T1000 (cell line): Measurements from ENCODE around the gene RREB1.

ENCODE experiments used
- DNase-seq: peaks from one replicate; lab custom pipeline; 2025; ENCODE audit warnings: mixed read lengths; lab: John Stamatoyannopoulos, UW

RREB1 gene, protein sequence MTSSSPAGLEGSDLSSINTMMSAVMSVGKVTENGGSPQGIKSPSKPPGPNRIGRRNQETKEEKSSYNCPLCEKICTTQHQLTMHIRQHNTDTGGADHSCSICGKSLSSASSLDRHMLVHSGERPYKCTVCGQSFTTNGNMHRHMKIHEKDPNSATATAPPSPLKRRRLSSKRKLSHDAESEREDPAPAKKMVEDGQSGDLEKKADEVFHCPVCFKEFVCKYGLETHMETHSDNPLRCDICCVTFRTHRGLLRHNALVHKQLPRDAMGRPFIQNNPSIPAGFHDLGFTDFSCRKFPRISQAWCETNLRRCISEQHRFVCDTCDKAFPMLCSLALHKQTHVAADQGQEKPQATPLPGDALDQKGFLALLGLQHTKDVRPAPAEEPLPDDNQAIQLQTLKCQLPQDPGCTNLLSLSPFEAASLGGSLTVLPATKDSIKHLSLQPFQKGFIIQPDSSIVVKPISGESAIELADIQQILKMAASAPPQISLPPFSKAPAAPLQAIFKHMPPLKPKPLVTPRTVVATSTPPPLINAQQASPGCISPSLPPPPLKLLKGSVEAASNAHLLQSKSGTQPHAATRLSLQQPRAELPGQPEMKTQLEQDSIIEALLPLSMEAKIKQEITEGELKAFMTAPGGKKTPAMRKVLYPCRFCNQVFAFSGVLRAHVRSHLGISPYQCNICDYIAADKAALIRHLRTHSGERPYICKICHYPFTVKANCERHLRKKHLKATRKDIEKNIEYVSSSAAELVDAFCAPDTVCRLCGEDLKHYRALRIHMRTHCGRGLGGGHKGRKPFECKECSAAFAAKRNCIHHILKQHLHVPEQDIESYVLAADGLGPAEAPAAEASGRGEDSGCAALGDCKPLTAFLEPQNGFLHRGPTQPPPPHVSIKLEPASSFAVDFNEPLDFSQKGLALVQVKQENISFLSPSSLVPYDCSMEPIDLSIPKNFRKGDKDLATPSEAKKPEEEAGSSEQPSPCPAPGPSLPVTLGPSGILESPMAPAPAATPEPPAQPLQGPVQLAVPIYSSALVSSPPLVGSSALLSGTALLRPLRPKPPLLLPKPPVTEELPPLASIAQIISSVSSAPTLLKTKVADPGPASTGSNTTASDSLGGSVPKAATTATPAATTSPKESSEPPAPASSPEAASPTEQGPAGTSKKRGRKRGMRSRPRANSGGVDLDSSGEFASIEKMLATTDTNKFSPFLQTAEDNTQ (N-terminal part only)

DNA sequence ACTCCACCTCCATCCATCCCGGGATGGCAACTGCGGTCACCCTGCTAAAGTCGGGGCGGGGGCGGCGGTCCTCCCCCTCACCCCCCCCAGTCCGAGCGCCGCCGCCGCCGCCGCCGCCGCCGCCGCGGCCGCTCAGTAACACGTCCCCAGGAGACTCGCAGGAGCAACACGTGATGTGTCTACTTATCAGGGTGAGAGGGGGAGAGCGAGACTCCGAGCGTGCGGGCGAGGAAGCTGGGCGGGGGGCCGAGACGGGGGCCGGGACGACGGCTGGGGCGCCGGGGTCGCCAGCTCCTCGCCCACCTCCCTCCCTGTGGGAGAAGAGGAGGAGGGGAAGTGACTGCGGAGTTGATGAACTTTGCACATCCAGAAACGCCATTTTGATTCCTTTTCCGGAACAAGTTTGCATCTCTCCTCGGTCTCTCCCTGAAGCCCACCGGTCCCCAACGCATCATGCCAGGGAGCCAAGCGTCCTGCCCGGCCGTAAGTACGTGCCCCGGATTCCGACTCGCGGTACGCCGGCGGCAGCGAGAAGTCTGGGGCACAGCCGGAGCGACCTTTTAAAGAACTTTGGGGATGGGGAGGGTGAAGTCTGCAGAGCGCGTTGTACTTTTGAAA is at the start of gene RREB1:
Gene RREB1 (plus strand): TSS at position 384 of the 618 bp plus-strand sequence. CDS start 73,951 bp downstream, outside the sequence.
- no peak for DNase-seq

DNA sequence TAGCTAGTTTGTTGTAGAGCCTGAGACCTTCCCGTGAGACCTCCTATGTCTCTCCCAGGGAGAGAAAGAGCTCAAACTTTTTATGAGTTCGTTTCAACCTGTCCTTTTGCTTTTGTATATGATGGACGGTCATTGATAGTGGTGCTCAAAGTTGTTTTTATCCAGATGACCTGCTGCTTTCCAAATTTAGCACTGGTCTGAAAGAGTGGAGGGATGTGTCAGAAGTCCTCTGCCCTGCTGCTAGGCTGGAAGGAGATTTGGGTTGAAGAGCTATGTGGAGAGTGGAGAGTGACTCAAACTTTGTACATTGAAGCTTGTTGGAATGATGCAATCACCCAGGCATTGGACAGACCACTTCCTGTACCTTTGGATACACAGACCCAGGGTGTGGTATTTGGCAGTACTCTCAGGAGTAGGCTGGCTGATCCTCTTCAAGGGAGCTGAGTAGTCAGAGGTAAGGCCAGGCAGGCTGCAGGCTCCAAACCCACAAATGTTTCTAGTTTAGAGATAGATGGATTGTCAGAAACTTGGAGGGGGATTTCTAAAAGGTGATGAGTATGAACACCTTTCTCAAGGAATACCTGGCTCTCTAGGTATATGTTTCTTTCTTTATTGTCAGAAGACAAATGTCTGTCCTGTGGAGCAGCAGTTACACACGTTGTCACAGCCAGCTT is 49.4 kb upstream of the RREB1 start:
- DNase-seq = peak; percentile 17

DNA sequence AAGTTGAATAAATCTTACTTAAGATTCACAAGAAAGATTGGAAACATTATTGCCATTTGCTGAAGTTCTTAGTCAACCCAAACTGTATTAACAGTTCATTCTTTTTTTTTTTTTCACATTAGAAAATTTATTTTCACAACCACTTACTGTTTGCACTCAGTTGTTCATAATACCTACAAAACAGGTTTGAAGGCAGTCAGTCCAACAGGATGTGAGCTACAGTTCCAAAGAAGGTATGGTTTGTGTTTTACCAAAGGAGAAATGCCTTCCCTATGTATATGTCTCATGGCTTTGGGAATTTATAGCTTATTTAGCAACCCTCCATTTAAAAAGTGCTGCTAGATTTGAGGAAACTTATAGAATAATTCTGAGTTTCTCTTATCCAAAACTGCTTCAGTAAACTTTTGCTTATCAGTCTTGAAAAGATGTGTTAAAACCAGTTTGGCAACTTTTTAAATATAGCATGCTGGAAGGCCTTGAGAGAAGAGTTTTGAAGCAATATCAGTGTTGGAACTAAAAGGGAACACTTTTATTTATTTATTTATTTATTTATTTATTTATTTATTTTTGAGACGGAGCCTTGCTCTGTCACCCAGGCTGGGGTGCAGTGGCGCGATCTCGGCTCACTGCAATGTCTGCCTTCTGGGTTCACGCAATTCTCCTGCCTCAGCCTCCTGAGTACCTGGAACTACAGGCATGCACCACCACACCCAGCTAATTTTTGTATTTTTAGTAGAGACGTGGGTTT is 46.8 kb upstream of the RREB1 start:
- no peak for DNase-seq

DNA sequence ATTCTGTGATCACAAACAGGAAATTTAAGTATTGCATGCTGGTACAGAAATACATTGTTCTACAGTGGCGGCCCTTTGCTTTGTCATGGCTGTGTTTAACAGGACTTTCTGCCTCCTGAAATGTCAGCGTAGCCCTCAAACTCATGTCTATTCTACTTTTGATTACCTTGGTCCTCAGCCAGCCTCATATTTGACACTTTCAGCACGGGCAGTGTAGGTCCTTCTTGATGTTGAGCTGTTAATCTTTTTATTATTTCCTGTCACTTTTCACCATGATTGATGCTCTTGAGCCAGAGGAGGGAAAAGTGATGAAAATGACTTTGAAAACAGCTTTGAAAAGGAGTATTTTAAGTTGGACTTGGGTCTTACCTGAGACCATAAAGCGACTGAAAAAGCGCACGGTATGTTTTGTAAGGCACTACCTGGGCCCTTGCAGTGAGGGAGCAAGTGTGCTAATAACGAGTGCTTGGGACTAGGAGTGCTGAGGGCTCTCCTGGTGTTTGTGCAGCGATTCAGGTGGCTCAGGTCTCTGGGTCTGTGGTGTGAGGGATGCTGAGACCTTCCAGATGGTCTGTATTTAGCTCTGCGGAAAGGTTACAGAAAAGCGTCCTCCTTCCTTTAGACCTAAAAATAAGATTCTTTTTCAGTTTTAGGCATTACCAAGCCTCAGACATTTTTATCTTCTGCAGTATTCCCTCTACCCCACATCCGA is 45.2 kb upstream of the RREB1 start:
- DNase-seq = no peak

DNA sequence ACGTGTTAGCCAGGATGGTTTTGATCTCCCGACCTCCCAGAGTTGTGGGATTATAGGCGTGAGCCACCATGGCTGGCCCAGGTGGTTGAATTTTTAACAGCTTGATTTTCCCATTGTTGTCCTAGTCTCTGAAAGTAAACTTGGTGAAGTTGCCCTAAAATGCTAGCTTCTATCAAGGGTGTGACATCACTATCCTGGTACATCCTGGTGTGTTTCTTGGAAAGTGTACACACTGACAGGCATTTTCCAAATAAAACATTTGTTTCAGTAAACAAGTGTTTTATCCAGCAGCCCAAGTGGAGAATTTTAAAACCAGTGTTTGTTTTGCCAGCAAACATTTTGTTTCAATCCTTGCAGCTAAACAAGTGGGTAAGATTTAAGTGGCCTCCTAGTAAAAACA is 40.5 kb upstream of the RREB1 start:
- no peak for DNase-seq

DNA sequence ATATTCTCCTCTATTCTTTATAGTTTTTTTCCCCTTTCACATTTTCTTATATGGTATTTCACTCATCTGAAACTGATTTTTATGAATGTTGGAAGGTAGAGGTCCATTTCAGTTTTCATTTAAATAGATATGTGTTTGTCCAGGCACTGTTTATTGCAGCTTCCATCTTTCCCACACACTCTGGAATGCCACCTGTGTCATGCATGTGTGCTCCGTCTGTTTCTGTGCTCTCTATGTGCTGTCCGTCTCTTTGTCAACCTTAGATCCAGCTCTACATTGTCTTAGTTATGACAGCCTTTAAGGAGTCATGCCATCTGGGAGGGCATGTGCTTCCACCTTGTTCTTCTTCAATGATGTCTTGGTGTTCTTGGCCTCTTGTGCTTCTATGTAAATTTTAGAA is 36.4 kb upstream of the RREB1 start:
- DNase-seq = no peak

DNA sequence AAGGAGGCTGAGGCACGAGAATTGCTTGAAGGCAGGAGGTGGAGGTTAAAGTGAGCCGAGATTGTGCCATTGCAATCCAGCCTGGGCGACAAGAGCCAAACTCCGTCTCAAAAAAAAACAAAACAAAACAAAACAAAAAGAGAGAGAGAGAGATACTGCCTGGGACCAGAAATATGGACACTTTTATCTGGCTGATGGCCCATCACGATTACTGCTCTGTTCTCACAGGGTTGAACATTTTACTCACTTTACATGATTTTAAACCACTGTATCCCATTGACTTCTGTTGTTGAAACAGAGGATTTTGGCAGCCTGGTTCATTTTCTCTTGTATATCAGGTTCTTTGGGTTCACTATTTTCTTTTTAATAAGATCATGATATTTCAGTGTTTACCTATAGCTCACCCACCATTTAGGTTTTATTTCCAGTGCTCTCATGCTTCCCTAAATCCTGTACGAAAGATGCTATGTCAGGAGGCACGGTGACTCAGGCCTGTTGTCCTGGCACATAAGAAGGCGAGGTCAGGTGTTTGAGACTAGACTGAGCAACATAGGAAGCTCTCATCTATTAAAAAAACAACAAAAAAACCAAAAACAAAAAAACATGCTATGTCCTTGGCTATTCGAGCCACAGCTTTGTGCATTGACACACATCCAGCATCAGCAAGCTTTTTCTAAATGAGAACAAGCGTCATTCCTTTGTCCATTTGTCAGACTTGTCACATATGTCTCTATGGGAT is 34.5 kb upstream of the RREB1 start:
- no peak for DNase-seq

DNA sequence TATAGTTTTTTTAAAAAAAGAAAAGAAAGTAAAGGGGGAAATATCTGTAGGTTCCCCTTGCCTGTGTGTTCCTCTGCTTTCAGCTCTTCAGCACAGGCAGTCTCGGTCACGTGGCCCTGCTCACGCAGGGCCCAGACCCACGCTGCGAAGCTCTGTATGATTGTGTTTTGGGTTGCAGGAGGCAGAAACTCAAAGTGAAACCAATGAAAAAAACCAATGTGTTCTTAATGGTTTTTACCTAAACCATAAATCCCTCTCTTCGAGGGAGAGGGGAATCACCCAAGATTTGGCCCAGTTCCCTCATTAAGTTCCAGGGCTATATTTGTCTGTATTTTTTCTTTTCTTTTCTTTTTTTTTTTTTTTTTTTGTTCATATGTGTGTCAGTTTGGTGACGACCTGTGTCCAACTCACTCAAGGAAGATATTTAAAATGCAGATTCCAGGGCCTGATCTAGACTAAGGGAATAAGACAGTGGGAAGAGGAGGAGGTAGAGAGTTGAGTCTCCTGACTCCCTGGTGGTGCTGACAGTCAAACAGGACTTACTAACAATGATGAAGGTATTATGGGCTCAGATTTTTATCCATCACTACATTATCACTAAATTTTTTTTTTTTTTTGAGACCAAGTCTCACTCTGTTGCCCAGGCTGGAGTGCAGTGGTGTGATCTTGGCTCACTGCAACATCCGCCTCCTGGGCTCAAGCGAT is 33.8 kb upstream of the RREB1 start:
- DNase-seq = no peak

DNA sequence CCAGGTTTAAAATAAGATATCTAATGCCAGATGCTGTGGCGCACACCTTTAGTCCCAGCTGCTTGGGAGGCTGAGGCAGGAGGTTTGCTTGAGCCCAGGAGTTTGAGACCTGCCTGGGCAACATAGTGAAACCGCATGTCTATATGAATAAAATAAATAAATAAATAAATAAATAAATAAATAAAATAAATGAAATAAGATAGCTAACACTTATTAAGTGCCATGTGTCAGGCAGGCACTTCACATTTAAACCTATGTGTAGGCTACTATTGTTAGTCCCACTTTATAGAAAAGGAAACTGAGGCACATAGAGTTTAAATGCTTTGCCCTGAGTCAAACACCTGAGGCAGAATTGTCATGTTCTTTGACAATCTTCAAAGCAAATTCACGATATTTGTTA is 32.9 kb upstream of the RREB1 start:
- no peak for DNase-seq

DNA sequence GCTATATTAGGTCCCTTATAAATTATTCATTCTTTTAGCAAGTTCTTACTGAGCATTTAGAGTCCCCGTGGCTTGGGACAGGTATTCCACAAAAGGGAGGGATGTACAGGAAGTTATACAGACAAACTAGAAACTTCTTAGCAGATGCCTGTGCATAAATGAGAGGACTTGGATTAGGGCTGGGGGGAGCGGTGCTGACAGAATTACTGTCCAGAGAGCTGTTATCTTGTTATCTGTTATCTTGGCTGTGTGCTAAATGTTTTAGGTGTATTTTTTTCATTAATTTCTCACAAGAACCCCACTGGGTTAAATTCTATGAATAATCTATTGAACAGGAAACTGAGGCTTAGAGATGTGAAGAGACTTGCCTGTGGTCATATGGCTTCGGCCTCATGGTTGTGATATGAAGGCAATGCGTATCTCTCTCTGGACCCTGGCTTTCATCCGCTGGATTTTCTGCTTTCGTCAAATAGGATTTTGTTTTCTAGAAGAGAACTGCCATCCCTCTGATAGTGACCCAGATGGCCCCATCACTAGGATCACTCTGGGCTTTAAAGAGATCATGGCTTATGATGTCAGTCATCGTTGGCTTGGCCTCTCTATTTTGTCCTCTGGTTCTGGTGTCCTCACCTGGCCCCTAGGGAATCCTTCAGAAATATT is 32.3 kb upstream of the RREB1 start:
- DNase-seq = no peak

DNA sequence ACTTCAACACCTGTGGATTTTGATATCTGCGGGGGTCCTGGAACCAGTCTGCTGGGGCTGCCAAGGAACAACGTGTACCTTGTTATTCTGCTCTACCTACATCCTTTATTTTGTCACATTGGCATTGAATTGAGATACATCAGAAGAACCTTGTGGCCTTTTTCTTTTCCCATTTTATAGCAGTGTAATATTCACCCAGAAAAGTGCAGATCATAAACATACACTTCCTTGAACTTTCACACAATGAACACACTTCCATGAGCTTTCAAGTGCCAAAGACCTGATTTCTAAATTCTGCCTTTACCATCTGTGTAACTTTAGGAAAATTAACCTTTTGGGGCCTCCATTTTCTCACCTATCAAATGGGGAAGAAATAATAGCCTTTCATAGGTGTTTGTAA is 29.9 kb upstream of the RREB1 start:
- no peak for DNase-seq

DNA sequence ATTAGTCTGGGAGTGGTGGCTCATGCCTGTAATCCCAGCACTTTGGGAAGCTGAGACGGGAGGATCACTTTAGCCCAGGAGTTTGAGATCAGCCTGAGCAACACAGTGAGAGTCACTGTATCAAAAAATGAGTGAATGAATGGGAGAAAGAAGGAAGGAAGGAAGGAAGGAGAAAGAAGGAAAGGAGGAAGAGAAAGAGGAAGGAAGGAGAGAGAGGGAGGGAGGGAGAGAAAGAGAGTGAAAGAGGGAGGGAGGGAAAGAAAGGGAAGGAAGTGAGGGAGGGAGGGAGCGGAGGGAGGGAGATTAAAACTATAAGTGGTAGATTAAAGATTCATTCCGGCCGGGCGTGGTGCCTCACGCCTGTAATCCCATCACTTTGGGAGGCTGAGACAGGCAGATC is 28.9 kb upstream of the RREB1 start:
- DNase-seq = no peak

DNA sequence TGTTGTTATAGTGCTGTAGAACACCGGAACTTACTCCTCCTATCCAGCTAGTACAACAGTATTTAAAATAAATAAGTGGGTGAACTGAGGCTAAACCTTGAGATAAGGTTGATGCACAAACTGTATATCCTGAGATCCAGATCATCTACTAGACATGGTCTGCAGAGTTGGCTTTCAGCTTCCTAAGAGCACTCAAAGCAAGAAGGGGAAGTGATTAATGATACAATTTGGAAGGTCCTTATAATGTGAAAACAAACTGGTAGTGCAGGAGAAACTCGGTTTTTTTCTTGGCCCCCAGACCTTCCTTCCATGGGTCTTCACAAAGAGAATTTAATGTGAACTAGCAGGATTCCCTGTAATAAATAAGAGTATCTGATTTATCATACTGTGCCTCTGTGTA is 27.4 kb upstream of the RREB1 start:
- DNase-seq = no peak

DNA sequence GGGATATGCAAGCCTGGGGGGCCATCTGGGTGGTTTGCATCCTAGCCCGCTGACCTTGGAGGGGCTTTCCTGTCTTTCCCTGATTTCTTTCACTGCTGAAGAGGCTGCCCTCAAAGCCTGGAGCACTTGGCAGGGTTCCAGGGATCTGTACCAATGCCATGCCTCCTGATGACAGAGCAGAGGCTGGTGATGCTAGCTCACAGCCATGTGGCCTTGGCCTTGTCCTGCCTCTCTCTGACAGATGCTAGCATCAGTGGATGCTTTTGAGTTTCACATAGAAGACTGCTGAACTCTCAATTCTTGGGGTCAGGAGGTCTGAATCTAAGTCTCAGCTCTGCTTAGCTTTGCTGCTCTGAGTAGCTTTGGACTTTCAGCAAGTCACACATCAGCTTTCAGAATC is 21.9 kb upstream of the RREB1 start:
- no peak for DNase-seq

DNA sequence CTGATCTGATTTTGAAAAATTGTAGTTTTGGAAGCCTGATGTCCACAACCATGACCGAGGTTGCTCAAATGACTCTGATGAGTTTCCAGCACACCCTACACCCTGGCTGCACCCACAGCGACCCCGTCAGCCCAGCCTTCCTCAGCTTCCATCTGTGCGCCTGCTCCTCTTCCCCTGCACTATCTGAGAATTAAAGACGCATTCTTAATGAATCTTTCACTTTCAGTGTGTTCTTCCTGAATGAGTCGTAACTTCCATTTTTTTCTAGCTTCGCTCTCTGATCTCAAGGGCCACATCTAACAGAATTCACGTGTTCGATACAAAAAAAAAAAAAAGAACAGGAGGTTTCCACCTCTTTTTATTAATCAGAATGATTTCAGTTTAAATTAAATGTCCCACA is 21.3 kb upstream of the RREB1 start:
- DNase-seq = no peak

DNA sequence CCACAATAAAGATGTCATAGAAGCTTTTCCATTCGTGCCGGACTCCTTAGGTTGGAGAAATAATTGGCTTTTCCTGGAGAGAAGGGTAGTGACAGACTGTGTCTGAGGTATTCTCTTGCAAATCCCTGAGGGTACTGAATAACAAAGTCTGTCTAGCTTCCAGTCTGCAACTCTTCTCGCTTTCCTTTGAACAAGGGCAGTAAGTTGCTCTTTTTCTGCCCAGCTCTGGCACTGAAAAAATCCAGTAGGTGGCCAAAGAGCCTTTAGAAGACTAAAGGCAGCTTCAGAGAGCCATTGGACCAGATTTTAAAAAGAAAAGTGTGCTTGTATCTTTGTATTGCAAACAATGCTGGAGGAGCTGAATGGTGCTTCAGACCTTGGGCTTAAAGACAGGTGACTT is 20.7 kb upstream of the RREB1 start:
- DNase-seq = no peak

DNA sequence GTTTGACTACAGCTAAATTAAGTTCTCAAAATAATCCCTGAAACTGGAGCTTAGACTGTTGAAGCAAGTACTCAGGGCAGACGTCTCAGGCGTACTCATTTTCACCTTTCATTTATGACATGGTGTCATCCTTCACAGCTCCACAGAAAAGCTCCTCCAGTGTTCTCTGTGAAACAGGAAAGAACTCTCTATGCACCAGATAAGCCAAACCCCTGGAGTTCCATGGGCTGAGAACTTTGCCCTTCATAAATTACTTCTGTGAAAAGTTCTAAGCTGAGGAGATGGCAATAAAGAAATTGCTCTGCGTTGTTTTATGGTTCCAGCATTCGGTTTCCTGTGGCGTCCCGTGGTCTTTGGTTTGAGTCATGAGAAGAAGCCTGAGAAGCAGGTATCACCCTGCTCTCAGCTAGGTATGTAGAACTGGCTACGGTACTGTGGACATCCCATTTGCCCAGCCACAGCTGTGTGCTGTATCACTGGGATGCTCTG is 20.2 kb upstream of the RREB1 start:
- DNase-seq = no peak
